NOMO-1 treated with dmso at 0.1 percent for 144 hours (cell line): Measurements from ENCODE around the gene EMX2.

Source experiments
- DNase-seq: peaks from one replicate; lab custom pipeline; 2025; ENCODE audit not compliant: unreplicated experiment; lab: John Stamatoyannopoulos, UW

Gene EMX2

GRCh38 chr10:117531371-117532002 is 11.1 kb upstream of the EMX2 start:
- no peak for DNase-seq

GRCh38 chr10:117532003-117532385 is 10.6 kb upstream of the EMX2 start:
- no peak for DNase-seq

- no peak for DNase-seq
Measured at GRCh38 chr10:117532451-117533107, 10.0 kb upstream of the EMX2 start.

- no peak for DNase-seq
Measured at GRCh38 chr10:117533507-117534281, 8.9 kb upstream of the EMX2 start.

- DNase-seq, result no peak
Measured at GRCh38 chr10:117534321-117535297, 7.9 kb upstream of the EMX2 start.

GRCh38 chr10:117535298-117536071 is 7.1 kb upstream of the EMX2 start:
- no peak for DNase-seq

- DNase-seq, result no peak
Measured at GRCh38 chr10:117536072-117536865, 6.3 kb upstream of the EMX2 start.

- DNase-seq, result no peak
Measured at GRCh38 chr10:117536866-117537435, 5.6 kb upstream of the EMX2 start.

GRCh38 chr10:117537436-117537903 is 5.1 kb upstream of the EMX2 start:
- DNase-seq, result no peak

- DNase-seq, result no peak
Measured at GRCh38 chr10:117537904-117538524, 4.5 kb upstream of the EMX2 start.

- no peak for DNase-seq
Measured at GRCh38 chr10:117539361-117539773, 3.2 kb upstream of the EMX2 start.

- DNase-seq, result no peak
Measured at GRCh38 chr10:117539903-117540639, 2.5 kb upstream of the EMX2 start.

- no peak for DNase-seq
Measured at GRCh38 chr10:117540640-117541404, 1.7 kb upstream of the EMX2 start.

- no peak for DNase-seq
Measured at GRCh38 chr10:117541405-117541908, 1.1 kb upstream of the EMX2 start.

GRCh38 chr10:117541909-117542705 is 439 bp upstream of the EMX2 start:
- DNase-seq, result no peak
